SK-N-SH treated with all-trans-retinoic acid at 6 μM for 48 hours (cell line): Measurements from ENCODE around the gene CXCL14.

ENCODE experiments used
- ATAC-seq: fragments of 200-7000 bp; cut with Tn5 transposase; 3 replicates; pipeline ENCODE4 v1.9.1; 2020; ENCODE audit warnings: mild to moderate bottlenecking, moderate library complexity
- BACH2 ChIP-seq: fragments of 250-450 bp; sonication (Bioruptor Pico); IDR thresholded peaks from 2 replicates; pipeline ENCODE4 v1.9.0; 2021; ENCODE audit warnings: mild to moderate bottlenecking, borderline replicate concordance
- CREB5 ChIP-seq: fragments of 250-450 bp; sonication (Bioruptor Pico); IDR thresholded peaks from 2 replicates; pipeline ENCODE4 v1.5.1; 2020; ENCODE audit warnings: low read depth, mild to moderate bottlenecking, moderate library complexity
- ESRRG ChIP-seq: fragments of 250-450 bp; sonication (Bioruptor Pico); IDR thresholded peaks from 2 replicates; pipeline ENCODE4 v1.6.1; 2021; ENCODE audit warnings: mild to moderate bottlenecking
- GLIS3 ChIP-seq: fragments of 250-450 bp; sonication (Bioruptor Pico); IDR thresholded peaks from 2 replicates; pipeline ENCODE4 v1.5.0; 2020; ENCODE audit warnings: mild to moderate bottlenecking, moderate library complexity
- PPARA ChIP-seq: fragments of 250-450 bp; sonication (Bioruptor Pico); IDR thresholded peaks from 2 replicates; pipeline ENCODE4 v1.5.0; 2020; ENCODE audit warnings: mild to moderate bottlenecking, borderline replicate concordance
- RARB ChIP-seq: fragments of 250-450 bp; sonication (Bioruptor Pico); IDR thresholded peaks from 2 replicates; pipeline ENCODE4 v1.8.0; 2021; ENCODE audit warnings: mild to moderate bottlenecking, moderate library complexity
- SNAI2 ChIP-seq: fragments of 250-450 bp; sonication (Bioruptor Pico); IDR thresholded peaks from 2 replicates; pipeline ENCODE4 v1.5.0; 2020; ENCODE audit warnings: mild to moderate bottlenecking, moderate library complexity
- TCF4 ChIP-seq: fragments of 250-450 bp; sonication (Bioruptor Pico); IDR thresholded peaks from 2 replicates; pipeline ENCODE4 v1.8.0; 2021; ENCODE audit warnings: mild to moderate bottlenecking, moderate library complexity, borderline replicate concordance
- TOX ChIP-seq: fragments of 250-450 bp; sonication (Bioruptor Pico); IDR thresholded peaks from 2 replicates; pipeline ENCODE4 v1.8.0; 2021; ENCODE audit warnings: mild to moderate bottlenecking, moderate library complexity, borderline replicate concordance
- ZC3H10 ChIP-seq: fragments of 250-450 bp; sonication (Bioruptor Pico); IDR thresholded peaks from 2 replicates; pipeline ENCODE4 v1.5.1; 2021; ENCODE audit warnings: mild to moderate bottlenecking, moderate library complexity
- ZFP3 ChIP-seq: fragments of 250-450 bp; sonication (Bioruptor Pico); IDR thresholded peaks from 2 replicates; pipeline ENCODE4 v1.5.0; 2020; ENCODE audit warnings: mild to moderate bottlenecking, moderate library complexity
- ZFP30 ChIP-seq: fragments of 450-650 bp; formaldehyde crosslinking; IDR thresholded peaks from 2 replicates; pipeline ENCODE4 v1.5.0; 2022; ENCODE audit warnings: mild to moderate bottlenecking, moderate library complexity
- ZNF565 ChIP-seq: fragments of 450-650 bp; formaldehyde crosslinking; conservative IDR thresholded peaks from 2 replicates; pipeline ENCODE4 v1.5.0; 2020; ENCODE audit warnings: low read depth, mild to moderate bottlenecking, moderate library complexity
- ZNF70 ChIP-seq: fragments of 450-650 bp; formaldehyde crosslinking; IDR thresholded peaks from 2 replicates; pipeline ENCODE4 v1.5.0; 2020; ENCODE audit warnings: mild to moderate bottlenecking, moderate library complexity
- TF ChIP-seq, protein P1 (sequence below): fragments of 250-450 bp; sonication (Bioruptor Pico); IDR thresholded peaks from 2 replicates; pipeline ENCODE4 v1.5.1; 2021; ENCODE audit warnings: mild to moderate bottlenecking, moderate library complexity
- TF ChIP-seq, protein P2 (sequence below): fragments of 250-450 bp; sonication (Bioruptor Pico); IDR thresholded peaks from 2 replicates; pipeline ENCODE4 v1.8.0; 2020; ENCODE audit warnings: mild to moderate bottlenecking, moderate library complexity, borderline replicate concordance

CXCL14 gene

GRCh38 chr5:135599421-135600151 lies 20.8 kb upstream of the CXCL14 start:
- no peak for ATAC-seq
- no peak for TF ChIP-seq CREB5 (CRISPR knock-in tag)
- no peak for TF ChIP-seq ZNF70 (CRISPR knock-in tag)
- no peak for TF ChIP-seq RARB (CRISPR knock-in tag)
- TF ChIP-seq ZFP3 (CRISPR knock-in tag): no peak
- TF ChIP-seq PPARA: no peak
- TF ChIP-seq SNAI2: no peak
- no peak for TF ChIP-seq BACH2
- TF ChIP-seq, protein P1, sequence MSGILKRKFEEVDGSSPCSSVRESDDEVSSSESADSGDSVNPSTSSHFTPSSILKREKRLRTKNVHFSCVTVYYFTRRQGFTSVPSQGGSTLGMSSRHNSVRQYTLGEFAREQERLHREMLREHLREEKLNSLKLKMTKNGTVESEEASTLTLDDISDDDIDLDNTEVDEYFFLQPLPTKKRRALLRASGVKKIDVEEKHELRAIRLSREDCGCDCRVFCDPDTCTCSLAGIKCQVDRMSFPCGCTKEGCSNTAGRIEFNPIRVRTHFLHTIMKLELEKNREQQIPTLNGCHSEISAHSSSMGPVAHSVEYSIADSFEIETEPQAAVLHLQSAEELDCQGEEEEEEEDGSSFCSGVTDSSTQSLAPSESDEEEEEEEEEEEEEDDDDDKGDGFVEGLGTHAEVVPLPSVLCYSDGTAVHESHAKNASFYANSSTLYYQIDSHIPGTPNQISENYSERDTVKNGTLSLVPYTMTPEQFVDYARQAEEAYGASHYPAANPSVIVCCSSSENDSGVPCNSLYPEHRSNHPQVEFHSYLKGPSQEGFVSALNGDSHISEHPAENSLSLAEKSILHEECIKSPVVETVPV (CRISPR knock-in tag): no peak
- no peak for TF ChIP-seq TOX (CRISPR knock-in tag)
- TF ChIP-seq, all 23 proteins: peak for 0

DNA sequence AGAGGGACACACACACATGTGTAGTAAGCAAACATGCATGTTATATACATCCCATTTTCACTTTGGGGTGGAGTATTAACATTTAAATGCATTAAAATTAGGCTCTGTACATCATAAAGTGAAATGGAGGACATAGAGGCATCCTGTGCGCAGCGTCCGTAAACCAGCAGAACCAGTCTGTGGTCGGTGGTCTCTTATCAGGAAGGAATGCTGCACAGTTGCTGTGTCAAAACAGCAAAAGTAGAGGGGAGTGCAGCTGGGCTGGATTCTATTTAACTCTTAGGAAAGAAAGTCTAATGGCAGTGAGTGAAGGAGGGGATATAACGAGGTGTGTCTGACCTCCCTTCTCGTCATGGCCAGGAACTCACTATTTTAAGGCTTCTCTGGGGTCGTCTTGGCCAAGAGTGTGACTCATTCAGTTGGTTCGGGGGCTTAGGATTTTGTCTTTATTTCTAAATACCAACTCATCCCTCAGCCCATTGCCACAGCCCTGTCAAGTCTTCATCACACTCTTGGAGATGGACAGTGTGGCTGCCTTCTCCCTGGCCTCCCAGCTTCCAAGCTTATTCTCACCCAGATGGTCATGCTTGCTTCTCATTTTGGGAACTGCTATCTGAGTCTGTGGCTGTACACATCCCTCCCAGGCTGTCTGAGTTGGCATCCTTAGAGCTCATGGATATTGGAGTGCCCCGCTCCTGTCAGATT lies 20.1 kb upstream of the CXCL14 start:
- no peak for ATAC-seq
- TF ChIP-seq, protein P1 (CRISPR knock-in tag): no peak
- TF ChIP-seq ZFP30 (no peak), SNAI2 (no peak), CREB5 (CRISPR knock-in tag) (no peak), TCF4 (CRISPR knock-in tag) (no peak), PPARA (no peak), TOX (CRISPR knock-in tag) (no peak), GLIS3 (CRISPR knock-in tag) (no peak), RARB (CRISPR knock-in tag) (no peak), BACH2 (no peak)
- TF ChIP-seq, protein P2, sequence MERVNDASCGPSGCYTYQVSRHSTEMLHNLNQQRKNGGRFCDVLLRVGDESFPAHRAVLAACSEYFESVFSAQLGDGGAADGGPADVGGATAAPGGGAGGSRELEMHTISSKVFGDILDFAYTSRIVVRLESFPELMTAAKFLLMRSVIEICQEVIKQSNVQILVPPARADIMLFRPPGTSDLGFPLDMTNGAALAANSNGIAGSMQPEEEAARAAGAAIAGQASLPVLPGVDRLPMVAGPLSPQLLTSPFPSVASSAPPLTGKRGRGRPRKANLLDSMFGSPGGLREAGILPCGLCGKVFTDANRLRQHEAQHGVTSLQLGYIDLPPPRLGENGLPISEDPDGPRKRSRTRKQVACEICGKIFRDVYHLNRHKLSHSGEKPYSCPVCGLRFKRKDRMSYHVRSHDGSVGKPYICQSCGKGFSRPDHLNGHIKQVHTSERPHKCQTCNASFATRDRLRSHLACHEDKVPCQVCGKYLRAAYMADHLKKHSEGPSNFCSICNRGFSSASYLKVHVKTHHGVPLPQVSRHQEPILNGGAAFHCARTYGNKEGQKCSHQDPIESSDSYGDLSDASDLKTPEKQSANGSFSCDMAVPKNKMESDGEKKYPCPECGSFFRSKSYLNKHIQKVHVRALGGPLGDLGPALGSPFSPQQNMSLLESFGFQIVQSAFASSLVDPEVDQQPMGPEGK (CRISPR knock-in tag): no peak

- no peak for ATAC-seq
- no peak for TF ChIP-seq ESRRG (CRISPR knock-in tag)
- no peak for TF ChIP-seq ZC3H10 (CRISPR knock-in tag)
- TF ChIP-seq BACH2: no peak
- TF ChIP-seq RARB (CRISPR knock-in tag): no peak
- no peak for TF ChIP-seq CREB5 (CRISPR knock-in tag)
- TF ChIP-seq TCF4 (CRISPR knock-in tag): no peak
- no peak for TF ChIP-seq ZFP30
- TF ChIP-seq ZNF565: no peak
- no peak for TF ChIP-seq TOX (CRISPR knock-in tag)
- TF ChIP-seq ZFP3 (CRISPR knock-in tag): no peak
- TF ChIP-seq PPARA: no peak
Measured at GRCh38 chr5:135596788-135597187, 18.0 kb upstream of the CXCL14 start.
